Epithelial cell of proximal tubule (primary cell): ENCODE data around the gene WARS2. TPM values are rescaled to one million over a fixed set of nuclear protein-coding genes. Genes with fewer than 3 reads are reported as not detected.

Source experiments
- DNase-seq: peaks from one replicate; pipeline ENCODE4 v3.0.0-alpha.2; 2011; ENCODE audit warnings: low read depth
- H3K4me3 ChIP-seq: 2 replicates; pipeline ENCODE4 v1.5.1; 2011; ENCODE audit warnings: low read depth, mild to moderate bottlenecking, low read length
- total RNA-seq: library from RNA; depleted of rRNA; stranded (reverse); fragments of >200 nt; gene quantifications from 2 replicates; pipeline ENCODE4 v1.2.3, GENCODE V29; 2015
- TF ChIP-seq, protein P1 (sequence below): conservative IDR thresholded peaks from 2 replicates; pipeline ENCODE4 v1.5.1; 2012; ENCODE audit warnings: low read depth, mild to moderate bottlenecking, low read length

Gene WARS2
- total RNA-seq, 1 donor from 2014 or later: 14.8 TPM

DNA sequence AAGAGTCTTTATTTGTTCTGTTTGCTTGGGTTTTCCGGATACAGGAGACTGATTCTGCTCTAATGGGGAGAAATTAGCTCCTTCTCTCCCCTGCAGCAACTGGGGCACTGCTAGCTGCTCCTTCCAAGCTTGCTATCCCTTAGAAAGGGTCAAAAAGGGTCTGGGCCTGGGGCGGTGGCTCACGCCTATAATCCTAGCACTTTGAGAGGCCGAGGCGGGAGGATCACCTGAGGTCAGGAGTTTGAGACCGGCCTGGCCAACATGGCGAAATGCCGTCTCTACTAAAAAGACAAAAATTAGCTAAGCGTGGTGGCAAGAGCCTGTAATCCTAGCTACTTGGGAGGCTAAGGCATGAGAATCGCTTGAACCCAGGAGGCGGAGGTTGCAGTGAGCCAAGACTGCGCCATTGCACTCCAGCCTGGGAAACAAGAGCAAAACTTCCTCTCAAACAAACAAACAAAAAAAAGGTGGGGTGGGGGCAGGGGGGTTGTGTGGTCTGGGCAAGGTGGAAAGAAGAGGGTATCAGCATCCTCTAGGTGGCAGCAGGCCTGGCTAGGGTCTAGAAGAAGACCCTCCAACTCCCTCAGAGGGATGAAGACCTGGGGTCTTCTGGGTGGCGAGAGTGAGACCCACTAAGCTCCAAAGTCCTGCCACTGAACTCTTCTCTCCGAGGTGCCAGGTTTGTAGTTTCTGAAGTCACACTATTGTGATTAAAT lies 136.9 kb downstream of the WARS2 start:
- TF ChIP-seq, protein P1, sequence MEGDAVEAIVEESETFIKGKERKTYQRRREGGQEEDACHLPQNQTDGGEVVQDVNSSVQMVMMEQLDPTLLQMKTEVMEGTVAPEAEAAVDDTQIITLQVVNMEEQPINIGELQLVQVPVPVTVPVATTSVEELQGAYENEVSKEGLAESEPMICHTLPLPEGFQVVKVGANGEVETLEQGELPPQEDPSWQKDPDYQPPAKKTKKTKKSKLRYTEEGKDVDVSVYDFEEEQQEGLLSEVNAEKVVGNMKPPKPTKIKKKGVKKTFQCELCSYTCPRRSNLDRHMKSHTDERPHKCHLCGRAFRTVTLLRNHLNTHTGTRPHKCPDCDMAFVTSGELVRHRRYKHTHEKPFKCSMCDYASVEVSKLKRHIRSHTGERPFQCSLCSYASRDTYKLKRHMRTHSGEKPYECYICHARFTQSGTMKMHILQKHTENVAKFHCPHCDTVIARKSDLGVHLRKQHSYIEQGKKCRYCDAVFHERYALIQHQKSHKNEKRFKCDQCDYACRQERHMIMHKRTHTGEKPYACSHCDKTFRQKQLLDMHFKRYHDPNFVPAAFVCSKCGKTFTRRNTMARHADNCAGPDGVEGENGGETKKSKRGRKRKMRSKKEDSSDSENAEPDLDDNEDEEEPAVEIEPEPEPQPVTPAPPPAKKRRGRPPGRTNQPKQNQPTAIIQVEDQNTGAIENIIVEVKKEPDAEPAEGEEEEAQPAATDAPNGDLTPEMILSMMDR: no peak
- DNase-seq: no peak
- H3K4me3 ChIP-seq: no peak overlapping the region

DNA sequence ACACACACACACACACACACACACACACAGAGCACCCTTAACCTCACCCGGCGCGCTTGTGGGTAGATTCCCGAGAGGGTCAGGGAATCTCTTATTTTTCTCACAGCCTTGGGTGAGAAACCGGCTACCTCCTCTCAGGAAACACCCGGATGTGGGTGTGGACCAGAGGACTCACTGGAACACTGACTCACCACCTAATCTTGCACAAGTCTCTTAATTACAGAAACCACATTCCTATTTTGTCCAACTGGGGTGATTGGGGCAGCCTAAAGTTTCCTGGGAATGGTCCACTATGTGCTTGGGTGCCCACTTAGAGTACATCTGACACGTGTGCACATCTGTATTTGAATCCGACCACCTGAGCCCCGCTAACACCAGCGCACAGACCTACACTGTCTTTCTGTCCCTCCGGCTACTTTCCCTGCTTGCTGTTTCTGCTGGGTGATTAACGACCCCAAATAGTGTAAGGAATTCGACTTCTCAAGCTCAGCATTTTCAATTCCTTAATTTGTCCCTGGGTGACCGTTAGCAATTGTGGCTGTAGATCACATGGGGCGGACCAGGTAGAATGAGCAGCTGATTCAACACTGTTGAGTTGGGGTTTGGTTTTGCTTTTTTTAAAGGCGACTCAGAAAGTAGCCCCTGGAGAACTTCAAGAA lies 138.3 kb downstream of the WARS2 start:
- DNase-seq: peak; percentile 90
- TF ChIP-seq, protein P1: no peak
- peak overlapping the region; percentile 26 for H3K4me3 ChIP-seq

DNA sequence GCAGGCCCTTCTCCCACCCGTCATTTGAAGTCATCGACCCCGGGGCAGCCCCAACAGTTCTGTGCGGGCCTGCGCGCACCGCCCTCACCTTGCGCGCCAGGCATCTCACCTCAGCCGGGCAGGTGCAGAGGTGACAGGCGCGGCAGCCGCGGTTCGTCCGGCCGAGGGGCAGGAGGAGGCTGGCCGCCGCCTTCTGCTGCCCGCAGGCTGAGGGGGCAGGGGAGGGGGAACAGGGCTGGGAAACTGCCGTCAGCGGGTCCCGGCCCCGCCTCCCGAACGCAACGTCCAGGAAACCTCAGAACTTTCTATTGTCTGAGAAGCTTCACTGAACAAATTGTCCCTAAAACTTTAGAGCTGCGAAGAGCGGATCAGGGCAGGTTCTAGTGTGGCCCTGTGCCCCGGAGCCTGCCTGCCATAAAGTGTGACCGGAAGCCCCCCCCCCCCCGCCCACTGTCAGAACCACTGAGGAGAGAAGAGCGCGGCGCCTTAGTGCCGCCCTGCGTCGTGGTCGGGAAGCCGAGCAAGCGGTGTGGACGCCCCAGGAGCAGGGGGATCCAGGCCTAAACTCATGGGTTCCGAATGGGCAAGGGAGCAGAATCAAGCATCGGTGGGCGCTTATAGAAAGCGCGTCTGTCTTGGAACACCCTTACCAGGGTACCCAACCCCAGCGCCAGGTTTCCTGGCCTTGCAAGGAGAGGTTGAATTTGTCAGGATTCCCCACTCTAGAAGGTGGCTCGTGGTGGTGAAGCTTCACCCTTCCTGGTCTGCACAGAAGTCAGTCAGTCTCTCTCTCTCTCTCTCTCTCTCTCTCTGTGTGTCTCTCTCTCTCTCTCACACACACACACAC lies 139.0 kb downstream of the WARS2 start:
- no peak for DNase-seq
- TF ChIP-seq, protein P1: no peak
- H3K4me3 ChIP-seq: peak overlapping the region; percentile 26

DNA sequence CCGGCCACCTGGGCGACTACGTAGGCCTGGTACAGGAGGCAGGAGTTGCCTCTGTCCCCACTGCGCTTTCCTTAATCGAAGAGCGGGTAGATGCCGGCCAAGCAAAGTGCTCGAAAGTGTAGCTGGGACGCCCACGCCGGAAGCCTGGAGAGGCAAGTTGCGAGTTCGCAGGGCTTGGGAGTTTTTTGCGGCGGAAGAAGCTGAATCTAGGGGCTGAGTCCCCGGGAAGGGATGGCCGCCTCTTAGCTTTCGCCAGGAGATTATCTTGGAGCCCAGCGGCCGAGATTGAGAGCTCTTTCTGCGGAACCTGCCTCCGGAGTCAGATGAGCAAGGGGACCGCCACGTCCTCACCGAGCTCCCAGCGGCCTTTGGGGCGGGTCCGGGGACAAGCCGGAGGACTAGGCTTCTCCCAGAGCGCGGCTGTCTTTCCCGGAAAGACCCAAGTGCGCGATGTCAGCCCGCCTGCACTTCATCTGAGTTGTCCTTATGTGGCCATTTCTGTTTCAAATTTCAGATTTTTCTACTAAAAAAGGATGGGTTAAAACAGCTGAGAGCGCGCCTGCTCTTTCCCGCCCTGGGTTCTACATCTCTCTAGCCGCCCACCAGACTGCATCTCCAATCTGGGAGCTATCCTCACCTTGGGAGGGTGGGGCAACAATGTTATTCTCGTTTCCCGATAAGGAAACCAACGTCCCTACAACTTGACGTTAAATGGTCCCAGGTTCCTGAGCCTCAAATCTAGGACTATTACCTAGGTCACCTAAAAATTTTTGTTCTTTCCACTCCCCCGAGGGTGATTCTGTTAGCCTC lies 139.9 kb downstream of the WARS2 start:
- TF ChIP-seq, protein P1: no peak
- H3K4me3 ChIP-seq: peak overlapping the region; percentile 26
- no peak for DNase-seq

DNA sequence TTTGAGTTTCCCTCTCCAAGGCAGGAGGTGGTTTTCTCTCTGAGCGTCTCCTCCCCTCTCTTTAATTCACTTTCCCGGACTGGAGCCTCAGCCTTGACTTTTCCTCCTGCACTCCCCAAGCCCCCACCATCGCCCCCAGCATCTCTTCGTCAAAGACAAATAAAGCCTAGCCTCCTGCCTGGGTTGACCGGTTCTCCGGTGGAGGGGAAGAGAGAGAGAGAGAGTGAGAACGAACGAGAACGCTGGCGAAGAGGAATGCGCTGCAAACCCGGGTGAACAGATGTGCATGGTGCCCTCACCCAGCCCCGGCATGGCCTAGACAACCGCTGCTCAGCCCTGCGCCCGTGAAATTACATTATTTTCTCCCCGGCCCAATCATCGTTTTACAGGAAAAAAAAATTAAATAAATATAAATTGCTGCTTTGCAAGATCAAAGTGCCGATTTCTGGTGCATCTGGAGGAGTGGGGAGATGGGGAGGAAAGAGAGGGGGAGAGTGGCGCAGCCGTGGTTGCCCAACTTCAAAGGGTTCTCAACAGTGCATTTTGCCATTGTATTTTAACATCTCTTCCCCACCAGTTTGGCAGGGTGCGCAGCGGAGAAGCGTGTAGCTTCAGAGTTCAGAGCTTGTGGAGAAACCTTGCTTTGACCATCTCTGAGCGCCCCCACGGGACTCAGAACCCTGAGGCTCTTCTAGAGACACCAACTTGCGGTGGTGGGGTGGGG lies 140.9 kb downstream of the WARS2 start:
- DNase-seq: no peak
- H3K4me3 ChIP-seq: peak overlapping the region; percentile 18
- TF ChIP-seq, protein P1: no peak

DNA sequence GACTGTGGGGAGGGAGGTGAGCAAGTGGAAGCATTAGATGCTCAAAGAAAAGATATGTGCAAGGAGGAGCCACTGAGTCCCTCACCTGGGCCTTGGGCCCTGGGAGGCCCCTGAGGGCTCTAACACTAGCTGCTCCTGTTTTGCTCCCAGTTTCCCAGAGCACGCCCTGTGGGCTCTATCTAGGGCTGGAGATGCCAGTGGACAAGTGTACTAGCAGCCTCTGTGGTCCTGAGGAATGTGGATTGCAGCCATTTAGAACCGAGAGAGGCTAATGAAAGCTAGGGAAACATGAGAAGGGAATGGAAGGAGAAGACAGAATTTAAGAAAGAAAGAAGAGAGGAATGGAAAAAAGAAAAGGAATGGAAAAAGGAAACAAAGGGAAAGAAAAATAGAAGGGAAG lies 142.3 kb downstream of the WARS2 start:
- no peak for DNase-seq
- TF ChIP-seq, protein P1: no peak

More for the DNA sequence above, 142.3 kb downstream of the WARS2 start:
- H3K4me3 ChIP-seq: no peak overlapping the region
